GM18861 (cell line): ENCODE data around the gene PSMA6.
"Not testable (repeated sequence)": the region's sequence is repeated elsewhere in the genome, so short reads cannot be mapped to it uniquely, and the experiment has no call there.

Experiments
- ATAC-seq: cut with Tn5 transposase; IDR thresholded peaks from one replicate; pipeline ENCODE4 v1.9.1; 2021; ENCODE audit not compliant: unreplicated experiment

The PSMA6 gene

GRCh38 chr14:35292051-35292769 lies at the start of gene PSMA6:
TSS of gene PSMA6 (plus strand) at chr14:35292382. CDS start at chr14:35292477, 95 bp downstream.
- ATAC-seq: peak; percentile 83

GRCh38 chr14:35242599-35243311 lies 49.4 kb upstream of the PSMA6 start:
- ATAC-seq: no peak

- ATAC-seq: no peak
These were observed 48.2 kb upstream of the PSMA6 start for GRCh38 chr14:35243956-35244355.

- ATAC-seq: no peak
These were observed 47.6 kb upstream of the PSMA6 start for GRCh38 chr14:35244542-35244941.

GRCh38 chr14:35245051-35245450 lies 47.1 kb upstream of the PSMA6 start:
- ATAC-seq: no peak

GRCh38 chr14:35247777-35248475 lies 44.3 kb upstream of the PSMA6 start:
- ATAC-seq: no peak

- no peak for ATAC-seq
These were observed 43.8 kb upstream of the PSMA6 start for GRCh38 chr14:35248476-35248788.

- ATAC-seq: no peak
These were observed 41.9 kb upstream of the PSMA6 start for GRCh38 chr14:35250319-35250718.

GRCh38 chr14:35252451-35252868 lies 39.7 kb upstream of the PSMA6 start:
- no peak for ATAC-seq

- ATAC-seq: not testable (repeated sequence)
These were observed 39.1 kb upstream of the PSMA6 start for GRCh38 chr14:35253056-35253455.

- not testable (repeated sequence) for ATAC-seq
These were observed 38.1 kb upstream of the PSMA6 start for GRCh38 chr14:35254034-35254622.

GRCh38 chr14:35254736-35255135 lies 37.4 kb upstream of the PSMA6 start:
- ATAC-seq: no peak

- ATAC-seq: no peak
These were observed 36.5 kb upstream of the PSMA6 start for GRCh38 chr14:35255711-35256110.

GRCh38 chr14:35257809-35258208 lies 34.4 kb upstream of the PSMA6 start:
- ATAC-seq: no peak

GRCh38 chr14:35258420-35258819 lies 33.8 kb upstream of the PSMA6 start:
- ATAC-seq: no peak

GRCh38 chr14:35261774-35262173 lies 30.4 kb upstream of the PSMA6 start:
- ATAC-seq: no peak

- ATAC-seq: no peak
These were observed 29.7 kb upstream of the PSMA6 start for GRCh38 chr14:35262436-35262835.

GRCh38 chr14:35268946-35269345 lies 23.2 kb upstream of the PSMA6 start:
- ATAC-seq: no peak

GRCh38 chr14:35274805-35275204 lies 17.4 kb upstream of the PSMA6 start:
- ATAC-seq: no peak

- no peak for ATAC-seq
These were observed 15.0 kb upstream of the PSMA6 start for GRCh38 chr14:35277179-35277578.

GRCh38 chr14:35279369-35279768 lies 12.8 kb upstream of the PSMA6 start:
- ATAC-seq: no peak

- no peak for ATAC-seq
These were observed 10.8 kb upstream of the PSMA6 start for GRCh38 chr14:35281341-35281740.
